Inferior parietal cortex (tissue), 1 donor: Measurements from ENCODE around the gene PRDX2.

ENCODE experiments used
- DNase-seq: peaks from one replicate; pipeline ENCODE4 v3.0.0-alpha.2; 2016; ENCODE audit errors: extremely low spot score

PRDX2 gene

GRCh38 chr19:12752056-12752781 lies 49.4 kb downstream of the PRDX2 start:
- no peak for DNase-seq

GRCh38 chr19:12751635-12752034 lies 50.0 kb downstream of the PRDX2 start, which contains the start of gene BEST2:
Gene BEST2 (plus strand): TSS chr19:12751791. CDS start chr19:12752593, 802 bp downstream.
- no peak for DNase-seq

GRCh38 chr19:12750851-12751250 lies 50.7 kb downstream of the PRDX2 start:
- no peak for DNase-seq

GRCh38 chr19:12749938-12750521 lies 51.6 kb downstream of the PRDX2 start:
- no peak for DNase-seq

GRCh38 chr19:12748489-12748888 lies 53.1 kb downstream of the PRDX2 start:
- no peak for DNase-seq
